ENCODE measurements around the gene ACTR10. TPM values are rescaled to one million over a fixed set of nuclear protein-coding genes. Genes with fewer than 3 reads are reported as not detected.

Gene ACTR10
- total RNA-seq, 1 experiment from 2014 or later = 39.6 TPM

DNA sequence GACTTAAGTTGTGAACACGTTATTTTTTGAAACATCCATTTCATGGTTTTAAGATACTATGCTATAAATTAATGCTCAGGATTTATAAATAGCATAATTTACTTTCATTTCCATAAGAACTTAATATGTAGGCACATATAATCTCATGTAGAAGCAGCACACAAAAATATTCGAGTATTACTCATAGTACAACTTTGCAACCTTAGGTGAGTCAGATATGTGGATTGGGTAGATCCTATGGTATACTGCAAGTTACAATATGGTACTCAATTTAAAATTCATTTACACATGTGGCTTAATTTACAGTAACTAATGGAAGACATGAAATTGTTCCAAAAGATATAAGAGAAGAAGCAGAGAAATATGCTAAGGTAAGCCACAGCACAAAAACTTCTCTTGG is 70.7 kb downstream of the ACTR10 start:
- TF ChIP-seq, protein P1, sequence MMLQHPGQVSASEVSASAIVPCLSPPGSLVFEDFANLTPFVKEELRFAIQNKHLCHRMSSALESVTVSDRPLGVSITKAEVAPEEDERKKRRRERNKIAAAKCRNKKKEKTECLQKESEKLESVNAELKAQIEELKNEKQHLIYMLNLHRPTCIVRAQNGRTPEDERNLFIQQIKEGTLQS (IDR thresholded peaks at IDR 0.05) = no peak
- TF ChIP-seq POLR2AphosphoS5 (IDR thresholded peaks at IDR 0.05; ENCODE audit: low read depth, low read length) (no peak), CBX3 (IDR thresholded peaks at IDR 0.05; ENCODE audit: low read depth) (no peak), ZNF274 (IDR thresholded peaks at IDR 0.05; ENCODE audit: low read depth, low read length) (no peak), EZH2 (IDR thresholded peaks at IDR 0.05) (no peak), SRF (IDR thresholded peaks at IDR 0.05; ENCODE audit: low read depth) (no peak), EGR1 (IDR thresholded peaks at IDR 0.05; ENCODE audit: low read depth) (no peak), RAD21 (IDR thresholded peaks at IDR 0.05; ENCODE audit: low read depth) (no peak), FOSL1 (IDR thresholded peaks at IDR 0.05; ENCODE audit: low read depth) (no peak), SIN3A (IDR thresholded peaks at IDR 0.05; ENCODE audit: low read depth) (no peak), EZH2phosphoT487 (IDR thresholded peaks at IDR 0.05; ENCODE audit: borderline replicate concordance) (no peak), ZFX (IDR thresholded peaks at IDR 0.05) (no peak)
- TF ChIP-seq, protein P2, sequence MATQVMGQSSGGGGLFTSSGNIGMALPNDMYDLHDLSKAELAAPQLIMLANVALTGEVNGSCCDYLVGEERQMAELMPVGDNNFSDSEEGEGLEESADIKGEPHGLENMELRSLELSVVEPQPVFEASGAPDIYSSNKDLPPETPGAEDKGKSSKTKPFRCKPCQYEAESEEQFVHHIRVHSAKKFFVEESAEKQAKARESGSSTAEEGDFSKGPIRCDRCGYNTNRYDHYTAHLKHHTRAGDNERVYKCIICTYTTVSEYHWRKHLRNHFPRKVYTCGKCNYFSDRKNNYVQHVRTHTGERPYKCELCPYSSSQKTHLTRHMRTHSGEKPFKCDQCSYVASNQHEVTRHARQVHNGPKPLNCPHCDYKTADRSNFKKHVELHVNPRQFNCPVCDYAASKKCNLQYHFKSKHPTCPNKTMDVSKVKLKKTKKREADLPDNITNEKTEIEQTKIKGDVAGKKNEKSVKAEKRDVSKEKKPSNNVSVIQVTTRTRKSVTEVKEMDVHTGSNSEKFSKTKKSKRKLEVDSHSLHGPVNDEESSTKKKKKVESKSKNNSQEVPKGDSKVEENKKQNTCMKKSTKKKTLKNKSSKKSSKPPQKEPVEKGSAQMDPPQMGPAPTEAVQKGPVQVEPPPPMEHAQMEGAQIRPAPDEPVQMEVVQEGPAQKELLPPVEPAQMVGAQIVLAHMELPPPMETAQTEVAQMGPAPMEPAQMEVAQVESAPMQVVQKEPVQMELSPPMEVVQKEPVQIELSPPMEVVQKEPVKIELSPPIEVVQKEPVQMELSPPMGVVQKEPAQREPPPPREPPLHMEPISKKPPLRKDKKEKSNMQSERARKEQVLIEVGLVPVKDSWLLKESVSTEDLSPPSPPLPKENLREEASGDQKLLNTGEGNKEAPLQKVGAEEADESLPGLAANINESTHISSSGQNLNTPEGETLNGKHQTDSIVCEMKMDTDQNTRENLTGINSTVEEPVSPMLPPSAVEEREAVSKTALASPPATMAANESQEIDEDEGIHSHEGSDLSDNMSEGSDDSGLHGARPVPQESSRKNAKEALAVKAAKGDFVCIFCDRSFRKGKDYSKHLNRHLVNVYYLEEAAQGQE (IDR thresholded peaks at IDR 0.05; ENCODE audit: low read depth) = no peak
- TF ChIP-seq, protein P3, sequence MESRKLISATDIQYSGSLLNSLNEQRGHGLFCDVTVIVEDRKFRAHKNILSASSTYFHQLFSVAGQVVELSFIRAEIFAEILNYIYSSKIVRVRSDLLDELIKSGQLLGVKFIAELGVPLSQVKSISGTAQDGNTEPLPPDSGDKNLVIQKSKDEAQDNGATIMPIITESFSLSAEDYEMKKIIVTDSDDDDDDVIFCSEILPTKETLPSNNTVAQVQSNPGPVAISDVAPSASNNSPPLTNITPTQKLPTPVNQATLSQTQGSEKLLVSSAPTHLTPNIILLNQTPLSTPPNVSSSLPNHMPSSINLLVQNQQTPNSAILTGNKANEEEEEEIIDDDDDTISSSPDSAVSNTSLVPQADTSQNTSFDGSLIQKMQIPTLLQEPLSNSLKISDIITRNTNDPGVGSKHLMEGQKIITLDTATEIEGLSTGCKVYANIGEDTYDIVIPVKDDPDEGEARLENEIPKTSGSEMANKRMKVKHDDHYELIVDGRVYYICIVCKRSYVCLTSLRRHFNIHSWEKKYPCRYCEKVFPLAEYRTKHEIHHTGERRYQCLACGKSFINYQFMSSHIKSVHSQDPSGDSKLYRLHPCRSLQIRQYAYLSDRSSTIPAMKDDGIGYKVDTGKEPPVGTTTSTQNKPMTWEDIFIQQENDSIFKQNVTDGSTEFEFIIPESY (IDR thresholded peaks at IDR 0.05; ENCODE audit: extremely low read depth, insufficient replicate concordance, low read length) = no peak
- no peaks in the 10 kb centered on the region for H3K4me1 ChIP-seq (ENCODE audit: control insufficient read depth in 1 of 2, insufficient read depth in 2 of 2, low read length in 2 of 2)
- CTCF ChIA-PET = no interaction called here
- H3K4me3 ChIP-seq (replicated peaks in 1 of 2; ENCODE audit: low read depth in 1 of 2, low read length in 2 of 2) = no peak overlapping the region
- no peak overlapping the region for H2AFZ ChIP-seq (ENCODE audit: low read depth, low read length, poor library complexity, severe bottlenecking)
- intact Hi-C loops (cut with micrococcal nuclease) = no loop called here
- no peak for DNase-seq (ENCODE audit: low read depth, low spot score)
- RAD21 ChIA-PET (ENCODE audit: low non-redundant PET in 1 of 2, low total read pairs in 2 of 2, uncharacterized antibody in 2 of 2, unreplicated experiment in 2 of 2) = no interaction called here
- no peak overlapping the region for H3K4me2 ChIP-seq (ENCODE audit: low read length)
- no peaks in the 10 kb centered on the region for H3K27me3 ChIP-seq (ENCODE audit: insufficient read depth, low read length)
- no TSS peak for BruUV-seq (replicated peaks)
- no peak for ATAC-seq
- no peaks in the 10 kb centered on the region for H3K9me2 ChIP-seq (ENCODE audit: insufficient read depth)
- H3K79me2 ChIP-seq (ENCODE audit: insufficient read depth, low read length) = peaks cover 85% of the 10 kb centered on the region
- H3K36me3 ChIP-seq (ENCODE audit: control insufficient read depth in 1 of 2, insufficient read depth in 2 of 2, low read length in 2 of 2) = peaks cover 53 to 58% of the 10 kb centered on the region in 2 experiments
- POLR2A ChIA-PET = no interaction called here
- H3K9me3 ChIP-seq (ENCODE audit: control insufficient read depth in 1 of 2, insufficient read depth in 1 of 2, low read depth in 1 of 2, low read length in 2 of 2) = no peaks in the 10 kb centered on the region
- H3K27ac ChIP-seq (ENCODE audit: low read depth, low read length) = no peak overlapping the region
- no peak overlapping the region for H3K9ac ChIP-seq (ENCODE audit: low read length)
- peaks cover 13% of the 10 kb centered on the region; the same call in 1 of the 2 replicates for H4K20me1 ChIP-seq (ENCODE audit: insufficient read depth)
